K562 (cell line): ENCODE data around the gene WDR31.

Source experiments
- EZH2 ChIP-seq: IDR thresholded peaks from 2 replicates; pipeline ENCODE4 v1.6.1; 2012; ENCODE audit warnings: low read depth, mild to moderate bottlenecking, inconsistent platforms, low read length, borderline replicate concordance
- TBP ChIP-seq: optimal IDR thresholded peaks from 2 replicates; pipeline ENCODE3; 2011; ENCODE audit warnings: low read depth, low read length, improper control_type of control experiment
- ZNF121 ChIP-seq: sonication (generic); formaldehyde crosslinking; conservative IDR thresholded peaks from 2 replicates; pipeline ENCODE4 v1.8.0; 2022; ENCODE audit warnings: missing genetic modification reagents

DNA sequence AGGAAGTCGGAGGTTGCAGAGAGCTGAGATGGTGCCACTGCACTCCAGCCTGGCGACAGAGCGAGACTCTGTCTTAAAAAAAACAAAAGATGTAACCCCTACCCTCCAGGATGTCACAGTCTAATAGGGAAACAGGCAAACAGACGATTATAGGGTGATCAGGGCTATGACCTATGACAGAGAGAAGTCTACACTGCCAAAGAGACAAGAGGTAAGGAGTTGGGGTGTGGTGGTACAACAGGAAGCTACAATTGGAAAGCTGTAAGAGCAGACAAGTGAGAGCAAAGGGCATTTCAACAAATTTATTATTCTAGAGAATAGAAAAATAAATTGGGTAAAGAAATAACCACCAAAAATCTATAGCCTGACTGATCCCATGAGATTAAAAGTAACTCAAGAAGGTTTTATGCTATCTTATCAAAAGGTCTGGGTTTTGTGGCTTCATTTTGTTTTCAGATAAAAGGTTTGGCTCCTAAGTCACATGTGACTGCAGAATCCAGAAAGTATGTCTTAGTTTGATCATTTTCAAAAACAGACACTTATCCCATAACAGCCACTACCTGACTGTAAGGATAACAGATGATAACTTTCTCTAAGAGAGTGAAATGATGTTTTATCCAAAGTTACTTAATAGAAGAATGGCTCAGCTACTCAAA lies 72.0 kb downstream of the WDR31 start:
- no peak for TF ChIP-seq ZNF121
- no peak for TF ChIP-seq EZH2
- TF ChIP-seq TBP, result no peak
